ENCODE data around the gene CDHR2. TPM values are rescaled to one million over a fixed set of nuclear protein-coding genes. Genes with fewer than 3 reads are reported as not detected.

Gene CDHR2
- total and polyA plus RNA-seq, 2 of the 13 experiments (the other 11 are each of a cell fraction or from before 2014, with no cell fraction given) = 17.9 to 20.9 TPM

DNA sequence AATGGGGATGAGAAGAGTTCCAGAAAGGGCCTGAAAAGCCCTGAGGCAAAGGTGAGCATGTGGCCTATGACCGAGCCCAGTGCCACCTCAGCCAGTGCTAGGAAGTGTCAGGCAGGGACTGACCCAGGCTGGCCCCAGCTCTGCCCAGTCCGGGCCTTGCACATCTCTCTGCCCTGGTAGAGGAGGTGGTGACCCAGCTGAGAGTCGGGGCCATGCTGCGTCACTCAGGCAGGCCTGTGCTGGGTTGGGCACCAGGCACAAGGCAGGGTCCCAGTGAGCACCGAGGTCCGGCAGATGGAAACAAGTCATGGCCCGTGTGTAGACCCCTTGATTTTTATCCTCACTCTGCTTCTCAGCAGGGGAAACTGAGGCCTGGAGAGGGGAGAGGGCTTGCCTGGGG is 729 bp downstream of the CDHR2 start (continued):
- TF ChIP-seq, protein P1, sequence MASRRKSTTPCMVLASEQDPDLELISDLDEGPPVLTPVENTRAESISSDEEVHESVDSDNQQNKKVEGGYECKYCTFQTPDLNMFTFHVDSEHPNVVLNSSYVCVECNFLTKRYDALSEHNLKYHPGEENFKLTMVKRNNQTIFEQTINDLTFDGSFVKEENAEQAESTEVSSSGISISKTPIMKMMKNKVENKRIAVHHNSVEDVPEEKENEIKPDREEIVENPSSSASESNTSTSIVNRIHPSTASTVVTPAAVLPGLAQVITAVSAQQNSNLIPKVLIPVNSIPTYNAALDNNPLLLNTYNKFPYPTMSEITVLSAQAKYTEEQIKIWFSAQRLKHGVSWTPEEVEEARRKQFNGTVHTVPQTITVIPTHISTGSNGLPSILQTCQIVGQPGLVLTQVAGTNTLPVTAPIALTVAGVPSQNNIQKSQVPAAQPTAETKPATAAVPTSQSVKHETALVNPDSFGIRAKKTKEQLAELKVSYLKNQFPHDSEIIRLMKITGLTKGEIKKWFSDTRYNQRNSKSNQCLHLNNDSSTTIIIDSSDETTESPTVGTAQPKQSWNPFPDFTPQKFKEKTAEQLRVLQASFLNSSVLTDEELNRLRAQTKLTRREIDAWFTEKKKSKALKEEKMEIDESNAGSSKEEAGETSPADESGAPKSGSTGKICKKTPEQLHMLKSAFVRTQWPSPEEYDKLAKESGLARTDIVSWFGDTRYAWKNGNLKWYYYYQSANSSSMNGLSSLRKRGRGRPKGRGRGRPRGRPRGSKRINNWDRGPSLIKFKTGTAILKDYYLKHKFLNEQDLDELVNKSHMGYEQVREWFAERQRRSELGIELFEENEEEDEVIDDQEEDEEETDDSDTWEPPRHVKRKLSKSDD (CRISPR knock-in tag; IDR thresholded peaks at IDR 0.05; ENCODE audit: low read depth) = no peak
- TF ChIP-seq SAFB2 (CRISPR knock-in tag; IDR thresholded peaks at IDR 0.05; ENCODE audit: borderline replicate concordance, low read depth) = no peak
- 0 out of 2 replicates have a peak, but pooled peaks have one; percentile 33 for TF ChIP-seq ZNF546 (CRISPR knock-in tag; conservative IDR thresholded peaks at IDR 0.05)
- no peak for TF ChIP-seq BRD4 (CRISPR knock-in tag; IDR thresholded peaks at IDR 0.05)
- TF ChIP-seq MYNN (CRISPR knock-in tag; IDR thresholded peaks at IDR 0.05; ENCODE audit: low read depth) = no peak
- TF ChIP-seq, protein P2, sequence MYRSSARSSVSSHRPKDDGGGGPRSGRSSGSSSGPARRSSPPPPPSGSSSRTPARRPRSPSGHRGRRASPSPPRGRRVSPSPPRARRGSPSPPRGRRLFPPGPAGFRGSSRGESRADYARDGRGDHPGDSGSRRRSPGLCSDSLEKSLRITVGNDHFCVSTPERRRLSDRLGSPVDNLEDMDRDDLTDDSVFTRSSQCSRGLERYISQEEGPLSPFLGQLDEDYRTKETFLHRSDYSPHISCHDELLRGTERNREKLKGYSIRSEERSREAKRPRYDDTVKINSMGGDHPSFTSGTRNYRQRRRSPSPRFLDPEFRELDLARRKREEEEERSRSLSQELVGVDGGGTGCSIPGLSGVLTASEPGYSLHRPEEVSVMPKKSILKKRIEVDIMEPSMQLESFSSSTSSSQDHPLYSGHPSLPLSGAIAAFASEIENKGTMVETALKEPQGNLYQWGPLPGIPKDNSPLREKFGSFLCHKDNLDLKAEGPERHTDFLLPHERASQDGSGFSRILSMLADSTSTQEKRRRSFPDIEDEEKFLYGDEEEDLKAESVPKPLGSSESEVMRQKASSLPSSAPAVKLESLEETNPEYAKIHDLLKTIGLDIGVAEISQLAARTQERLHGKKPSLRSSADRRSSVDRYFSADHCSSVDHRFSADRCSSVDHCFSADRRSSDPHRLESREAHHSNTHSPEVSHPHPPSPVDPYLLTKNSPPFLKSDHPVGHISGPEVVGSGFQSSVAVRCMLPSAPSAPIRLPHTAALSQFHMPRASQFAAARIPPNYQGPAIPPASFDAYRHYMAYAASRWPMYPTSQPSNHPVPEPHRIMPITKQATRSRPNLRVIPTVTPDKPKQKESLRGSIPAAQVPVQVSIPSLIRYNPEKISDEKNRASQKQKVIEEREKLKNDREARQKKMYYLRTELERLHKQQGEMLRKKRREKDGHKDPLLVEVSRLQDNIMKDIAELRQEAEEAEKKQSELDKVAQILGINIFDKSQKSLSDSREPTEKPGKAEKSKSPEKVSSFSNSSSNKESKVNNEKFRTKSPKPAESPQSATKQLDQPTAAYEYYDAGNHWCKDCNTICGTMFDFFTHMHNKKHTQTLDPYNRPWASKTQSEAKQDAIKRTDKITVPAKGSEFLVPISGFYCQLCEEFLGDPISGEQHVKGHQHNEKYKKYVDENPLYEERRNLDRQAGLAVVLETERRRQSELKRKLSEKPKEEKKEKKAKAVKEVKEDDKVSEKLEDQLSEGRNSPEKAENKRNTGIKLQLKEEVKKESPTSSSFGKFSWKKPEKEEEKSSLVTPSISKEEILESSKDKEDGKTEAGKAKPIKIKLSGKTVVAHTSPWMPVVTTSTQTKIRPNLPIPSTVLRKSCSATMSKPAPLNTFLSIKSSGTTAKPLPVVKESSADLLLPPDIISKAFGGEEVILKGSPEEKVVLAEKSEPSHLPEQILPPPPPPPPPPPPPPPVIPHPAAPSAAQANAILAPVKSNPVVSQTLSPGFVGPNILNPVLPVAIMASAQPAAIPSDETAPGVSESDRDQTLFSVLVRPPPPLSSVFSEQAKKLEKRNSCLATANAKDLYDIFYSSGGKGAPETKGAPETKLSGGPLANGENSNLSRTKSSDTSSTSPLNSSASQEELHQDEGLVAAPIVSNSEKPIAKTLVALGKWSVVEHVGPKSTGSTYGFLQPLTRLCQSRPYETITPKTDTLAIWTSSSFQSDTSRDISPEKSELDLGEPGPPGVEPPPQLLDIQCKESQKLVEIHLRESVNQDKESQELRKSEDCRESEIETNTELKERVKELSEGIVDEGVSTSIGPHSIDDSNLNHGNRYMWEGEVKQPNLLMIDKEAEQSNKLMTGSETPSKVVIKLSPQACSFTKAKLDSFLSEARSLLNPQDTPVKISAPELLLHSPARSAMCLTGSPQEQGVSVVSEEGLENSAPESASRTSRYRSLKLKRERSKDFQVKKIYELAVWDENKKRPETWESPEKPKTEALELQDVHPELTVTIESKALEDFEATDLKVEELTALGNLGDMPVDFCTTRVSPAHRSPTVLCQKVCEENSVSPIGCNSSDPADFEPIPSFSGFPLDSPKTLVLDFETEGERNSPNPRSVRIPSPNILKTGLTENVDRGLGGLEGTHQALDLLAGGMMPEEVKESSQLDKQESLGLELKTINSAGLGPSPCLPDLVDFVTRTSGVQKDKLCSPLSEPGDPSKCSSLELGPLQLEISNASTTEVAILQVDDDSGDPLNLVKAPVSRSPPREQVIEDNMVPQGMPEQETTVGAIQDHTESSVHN (CRISPR knock-in tag; IDR thresholded peaks at IDR 0.05) = no peak
- no peak for TF ChIP-seq ZNF607 (CRISPR knock-in tag; IDR thresholded peaks at IDR 0.05; ENCODE audit: borderline replicate concordance)
- no peak for TF ChIP-seq TCF12 (IDR thresholded peaks at IDR 0.05)
- TF ChIP-seq TCF12 (CRISPR knock-in tag; IDR thresholded peaks at IDR 0.05) = peak; percentile 22; the same call in 1 of the 2 replicates
- TF ChIP-seq ETV6 (CRISPR knock-in tag; conservative IDR thresholded peaks at IDR 0.05) = no peak
- TF ChIP-seq ZNF143 (CRISPR knock-in tag; IDR thresholded peaks at IDR 0.05) = no peak
- peak; percentile 22; the same call in 1 of the 2 replicates for TF ChIP-seq ZSCAN21 (CRISPR knock-in tag; IDR thresholded peaks at IDR 0.05; ENCODE audit: borderline replicate concordance)
- TF ChIP-seq TGIF2 (CRISPR knock-in tag; IDR thresholded peaks at IDR 0.05) = 0 out of 2 replicates have a peak, but pooled peaks have one; percentile 26
- TF ChIP-seq ARNT2 (CRISPR knock-in tag; IDR thresholded peaks at IDR 0.05; ENCODE audit: low read depth) = no peak; the same call in 1 of the 2 replicates
- no peak for TF ChIP-seq MBD4 (IDR thresholded peaks at IDR 0.05; ENCODE audit: borderline replicate concordance, low read length)

All from HepG2 (cell line).